NT2/D1 (cell line): ENCODE data around the gene DNAI1.

Source experiments
- SUZ12 ChIP-seq: IDR thresholded peaks from 2 replicates; pipeline ENCODE4 v1.6.1; 2011; ENCODE audit not compliant: insufficient read length, insufficient read depth; ENCODE audit errors: extremely low read depth
- YY1 ChIP-seq: IDR thresholded peaks from 2 replicates; pipeline ENCODE4 v1.6.1; 2011; ENCODE audit not compliant: insufficient read length, insufficient read depth

DNA sequence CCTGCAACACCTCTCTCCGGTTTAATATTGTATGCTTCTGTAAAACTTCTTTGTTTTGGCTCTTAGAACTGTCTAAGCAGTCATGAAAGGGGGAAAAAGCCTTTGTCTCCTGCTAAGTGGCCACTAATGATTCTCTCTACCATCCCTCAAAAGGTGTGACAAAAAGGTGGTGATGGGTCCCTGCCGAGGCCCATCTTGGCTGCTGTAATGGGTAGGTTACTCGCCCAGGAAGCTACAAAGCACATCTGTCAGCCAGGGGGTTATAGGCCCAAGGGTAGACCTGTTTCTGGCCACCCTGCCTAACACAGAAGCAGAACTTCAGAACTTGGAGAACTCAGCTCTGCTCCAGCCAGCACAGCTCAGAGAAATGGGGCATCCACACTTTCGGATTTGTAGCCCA lies 1.9 kb upstream of the DNAI1 start:
- TF ChIP-seq YY1 (no peak), SUZ12 (no peak)
